Lung (tissue), 12 donors: Measurements from ENCODE around the gene SEC61A1. TPM values are rescaled to one million over a fixed set of nuclear protein-coding genes. Genes with fewer than 3 reads are reported as not detected.

Experiments
- ATAC-seq: fragments of 200-7000 bp; cut with Tn5 transposase; one replicate; pipeline ENCODE4 v1.9.1; 2020; ENCODE audit warnings: moderate number of reproducible peaks; ENCODE audit not compliant: insufficient read depth, low FRiP score
- DNase-seq, 3 donors: peaks; one replicate each; pipeline ENCODE4 v3.0.0-alpha.2; 2013 to 2017
- H3K27ac ChIP-seq, 2 donors: one replicate each; pipeline ENCODE4 v1.5.1; 2013; ENCODE audit warnings: mild to moderate bottlenecking in 2 of 2, moderate library complexity in 2 of 2, control low read depth in 1 of 2, inconsistent platforms in 1 of 2, low read depth in 1 of 2, low read length in 1 of 2
- H3K27me3 ChIP-seq, 3 donors: one replicate each; pipeline ENCODE4 v1.5.1; 2013; ENCODE audit warnings: low read length in 2 of 3; ENCODE audit not compliant: control insufficient read depth in 3 of 3, insufficient read depth in 3 of 3
- H3K36me3 ChIP-seq, 4 donors: one replicate each; pipeline ENCODE4 v1.5.1; 2013; ENCODE audit warnings: low read length in 4 of 4, mild to moderate bottlenecking in 1 of 4, moderate library complexity in 1 of 4; ENCODE audit not compliant: control insufficient read depth in 4 of 4, insufficient read depth in 4 of 4
- H3K4me1 ChIP-seq, 5 donors: one replicate each; pipeline ENCODE4 v1.5.1; 2013; ENCODE audit warnings: low read length in 5 of 5, mild to moderate bottlenecking in 2 of 5, moderate library complexity in 1 of 5; ENCODE audit not compliant: control insufficient read depth in 5 of 5, insufficient read depth in 5 of 5
- H3K4me3 ChIP-seq: one replicate; pipeline ENCODE4 v1.5.1; 2013; ENCODE audit warnings: mild to moderate bottlenecking, control low read depth, moderate library complexity
- H3K9ac ChIP-seq, 2 donors: one replicate each; pipeline ENCODE4 v1.5.1; 2013; ENCODE audit warnings: low read length in 2 of 2, control low read depth in 1 of 2; ENCODE audit not compliant: insufficient read depth in 1 of 2
- H3K9me3 ChIP-seq, 4 donors: one replicate each; pipeline ENCODE4 v1.5.1; 2013; ENCODE audit warnings: low read length in 3 of 4, mild to moderate bottlenecking in 1 of 4, moderate library complexity in 1 of 4; ENCODE audit not compliant: control insufficient read depth in 4 of 4, insufficient read depth in 3 of 4
- CTCF ChIP-seq: IDR thresholded peaks from 2 replicates; pipeline ENCODE4 v1.5.1; 2012; ENCODE audit warnings: mild to moderate bottlenecking; ENCODE audit errors: control extremely low read depth, extremely low read depth
- WGBS, 2 donors: extraction: QIAGEN DNeasy Blood & Tissue Kit; methylation state at CpG; one replicate each; pipeline ENCODE4 v1.1.7; 2013; 5-methylcytosine and 5-hydroxymethylcytosine counted together
- polyA plus RNA-seq, 2 donors: library from polyadenylated mRNA; stranded (reverse); fragments of 200-250 nt; gene quantifications; one replicate each; pipeline ENCODE4 v1.2.1, GENCODE V29; 2013
- total RNA-seq, 2 donors: library from RNA; depleted of rRNA in 1 of 2; stranded (reverse); fragments of >200 nt in 1 of 2; gene quantifications; one replicate each; pipeline ENCODE4 v1.2.1, GENCODE V29; 2014 to 2021
- donor health status: control.
- donor health status: control.
- donor health status: Bipolar disorder and iron deficiency.
- donor health status: healthy.
- donor health status: DM: yes; HTN: yes; CAD: no.

The SEC61A1 gene
- total and polyA plus RNA-seq, 4 donors: 137 to 270 (median 173) TPM

DNA sequence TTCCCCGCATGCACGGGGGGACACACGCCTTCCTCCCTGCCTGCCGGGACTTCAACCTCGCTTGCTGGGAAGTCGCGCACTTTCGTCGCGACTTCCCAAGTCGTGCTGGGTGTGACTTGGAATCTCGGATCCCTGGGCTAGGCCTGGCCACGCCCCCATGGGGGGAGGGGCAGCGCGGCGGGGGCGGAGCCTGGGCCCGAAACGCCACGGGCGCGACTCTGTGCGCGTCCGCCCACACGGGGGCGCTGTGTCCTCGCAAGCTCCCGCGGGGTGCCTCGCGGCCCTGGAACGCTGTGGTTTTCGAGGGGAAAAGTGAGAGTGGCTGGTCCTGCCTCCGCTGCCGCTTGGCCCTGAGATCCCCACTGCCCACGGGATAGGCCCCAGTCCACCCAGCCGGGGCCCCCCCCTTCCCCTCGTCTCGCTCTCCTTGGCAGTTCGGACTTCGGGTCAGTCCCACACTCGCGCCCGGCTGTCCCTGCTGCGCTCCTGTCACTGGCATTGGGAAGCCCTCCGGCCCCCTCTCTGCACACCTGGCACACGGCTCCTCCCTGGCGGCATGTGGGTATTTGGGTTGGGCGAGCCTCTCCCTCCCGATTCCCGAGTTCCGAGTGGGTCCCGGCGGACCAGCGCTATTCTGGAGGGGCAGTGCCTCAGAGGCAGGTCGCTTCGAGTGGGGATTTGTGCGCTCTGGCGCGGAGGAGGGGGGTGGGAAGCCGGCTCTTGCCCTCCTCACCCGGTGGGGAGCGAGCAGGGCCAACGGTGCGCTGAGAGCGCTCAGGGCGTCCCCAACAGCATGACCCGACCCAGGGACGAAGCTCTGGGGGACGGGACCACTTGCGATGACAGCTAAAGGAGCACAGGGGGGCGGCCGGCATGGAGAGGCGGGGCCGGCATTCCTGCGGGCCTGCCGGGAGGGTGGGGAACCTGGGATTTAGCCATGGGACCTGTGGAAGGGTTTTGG, 23.6 kb downstream of the SEC61A1 start:
- H3K27ac ChIP-seq: peak overlapping the region in 1 of 2 donors; percentile 54
- H3K9me3 ChIP-seq: no peaks in the 10 kb centered on the region
- 1 to 2% methylated on average over 68 to 78 of the region's 78 CpGs for WGBS, 2 donors
- no peak overlapping the region for H3K9ac ChIP-seq
- H3K4me3 ChIP-seq: peak overlapping the region; percentile 11
- DNase-seq (peak; percentile 88 to 90 (median 90)), ATAC-seq (peak; percentile 91)
- peak; percentile 92 for TF ChIP-seq CTCF
- H3K27me3 ChIP-seq: peaks cover 0 to 3% (median 0%) of the 10 kb centered on the region in 3 donors
- peaks cover 5 to 25% (median 12%) of the 10 kb centered on the region in 4 donors for H3K36me3 ChIP-seq
- H3K4me1 ChIP-seq: peaks cover 0 to 28% (median 9%) of the 10 kb centered on the region in 5 donors

- H3K36me3 ChIP-seq: peaks cover 5 to 21% (median 7%) of the 10 kb centered on the region in 4 donors
- peak overlapping the region; percentile 44 for H3K4me3 ChIP-seq
- peaks cover 0 to 3% (median 0%) of the 10 kb centered on the region in 3 donors for H3K27me3 ChIP-seq
- DNase-seq (peak; percentile 9 to 32 (median 31)), ATAC-seq (peak; percentile 3)
- no peak overlapping the region for H3K9ac ChIP-seq
- TF ChIP-seq CTCF: no peak
- no peaks in the 10 kb centered on the region for H3K9me3 ChIP-seq
- peak overlapping the region in 1 of 2 donors; percentile 51 for H3K27ac ChIP-seq
- H3K4me1 ChIP-seq: peaks cover 0 to 28% (median 9%) of the 10 kb centered on the region in 5 donors
- WGBS, 2 donors: 1 to 5% methylated on average over 75 to 79 of the region's 79 CpGs
Observed at GRCh38 chr3:128076483-128077201, 24.4 kb downstream of the SEC61A1 start.

GRCh38 chr3:128077202-128077624, 25.0 kb downstream of the SEC61A1 start:
- no peak for TF ChIP-seq CTCF
- ATAC-seq (no peak), DNase-seq (peak in 2 of 3 donors; percentile 23)
- peaks cover 5 to 19% (median 7%) of the 10 kb centered on the region in 4 donors for H3K36me3 ChIP-seq
- H3K9ac ChIP-seq: no peak overlapping the region
- peaks cover 0 to 3% (median 0%) of the 10 kb centered on the region in 3 donors for H3K27me3 ChIP-seq
- WGBS, 2 donors: 7 to 20% methylated on average over 11 of the region's 11 CpGs
- H3K27ac ChIP-seq: peak overlapping the region in 1 of 2 donors; percentile 21
- peaks cover 0 to 28% (median 9%) of the 10 kb centered on the region in 5 donors for H3K4me1 ChIP-seq
- no peaks in the 10 kb centered on the region for H3K9me3 ChIP-seq
- H3K4me3 ChIP-seq: no peak overlapping the region
